HepG2 (cell line): ENCODE measurements around the gene PRKCB. TPM values are rescaled to one million over a fixed set of nuclear protein-coding genes. Genes with fewer than 3 reads are reported as not detected.

Experiments
- EHMT2 ChIP-seq: fragments of 200-600 bp; sonication (generic); IDR thresholded peaks from 2 replicates; pipeline ENCODE4 v1.7.0; 2017; ENCODE audit warnings: antibody characterized with exemption, low read depth, low read length, borderline replicate concordance
- ZBTB40 ChIP-seq, 2 experiments: fragments of 450-650 bp in 1 of 2; sonication (generic) in 1 of 2; formaldehyde crosslinking in 1 of 2; IDR thresholded peaks; 2 replicates each; pipeline versions ENCODE4 v1.6.1 to v1.8.0; 2016 to 2022; ENCODE audit warnings: antibody characterized with exemption in 1 of 2, mild to moderate bottlenecking in 1 of 2, missing genetic modification reagents in 1 of 2
- ZNF839 ChIP-seq: sonication (generic); formaldehyde crosslinking; IDR thresholded peaks from 2 replicates; pipeline ENCODE4 v1.4.0; 2020; ENCODE audit warnings: missing genetic modification reagents, mild to moderate bottlenecking, borderline replicate concordance
- polyA plus RNA-seq, 8 experiments: library from polyadenylated mRNA; depleted of rRNA in 3 of 8; stranded (reverse) in 7 of 8; unstranded in 1 of 8; fragments of >200 nt; fragmentation: Illumina TruSeq in 4 of 8; extraction: Trizol in 4 of 8; gene quantifications; 2 replicates each; pipeline versions ENCODE4 v1.2.1 to v1.2.3, GENCODE V29; 2011 to 2016; ENCODE audit warnings: low read depth in 4 of 8, missing spikeins in 1 of 8, mixed read lengths in 1 of 8; ENCODE audit not compliant: insufficient read depth in 1 of 8
- total RNA-seq, 5 experiments: library from RNA; depleted of rRNA; stranded (reverse); fragments of >200 nt; fragmentation: Illumina TruSeq; extraction: Trizol; gene quantifications; 2 replicates each; pipeline ENCODE4 v1.2.3, GENCODE V29; 2016; ENCODE audit warnings: low read depth in 1 of 5
- TF ChIP-seq, protein P1 (sequence below), 2 experiments: sonication (generic) in 1 of 2; formaldehyde crosslinking in 1 of 2; IDR thresholded peaks; 2 replicates each; pipeline versions ENCODE4 v1.6.1 to v1.9.0; 2014 to 2022; ENCODE audit warnings: antibody characterized with exemption in 1 of 2, borderline replicate concordance in 1 of 2, inconsistent platforms in 1 of 2, low read depth in 1 of 2, missing genetic modification reagents in 1 of 2
- TF ChIP-seq, protein P2 (sequence below): sonication (generic); formaldehyde crosslinking; IDR thresholded peaks from 2 replicates; pipeline ENCODE4 v1.5.0; 2020; ENCODE audit warnings: mild to moderate bottlenecking, missing genetic modification reagents, borderline replicate concordance

The PRKCB gene
- total and polyA plus RNA-seq, 2 of the 13 experiments (the other 11 are each of a cell fraction or from before 2014, with no cell fraction given), result 0.01 TPM; not detected in 1

- TF ChIP-seq, protein P1, sequence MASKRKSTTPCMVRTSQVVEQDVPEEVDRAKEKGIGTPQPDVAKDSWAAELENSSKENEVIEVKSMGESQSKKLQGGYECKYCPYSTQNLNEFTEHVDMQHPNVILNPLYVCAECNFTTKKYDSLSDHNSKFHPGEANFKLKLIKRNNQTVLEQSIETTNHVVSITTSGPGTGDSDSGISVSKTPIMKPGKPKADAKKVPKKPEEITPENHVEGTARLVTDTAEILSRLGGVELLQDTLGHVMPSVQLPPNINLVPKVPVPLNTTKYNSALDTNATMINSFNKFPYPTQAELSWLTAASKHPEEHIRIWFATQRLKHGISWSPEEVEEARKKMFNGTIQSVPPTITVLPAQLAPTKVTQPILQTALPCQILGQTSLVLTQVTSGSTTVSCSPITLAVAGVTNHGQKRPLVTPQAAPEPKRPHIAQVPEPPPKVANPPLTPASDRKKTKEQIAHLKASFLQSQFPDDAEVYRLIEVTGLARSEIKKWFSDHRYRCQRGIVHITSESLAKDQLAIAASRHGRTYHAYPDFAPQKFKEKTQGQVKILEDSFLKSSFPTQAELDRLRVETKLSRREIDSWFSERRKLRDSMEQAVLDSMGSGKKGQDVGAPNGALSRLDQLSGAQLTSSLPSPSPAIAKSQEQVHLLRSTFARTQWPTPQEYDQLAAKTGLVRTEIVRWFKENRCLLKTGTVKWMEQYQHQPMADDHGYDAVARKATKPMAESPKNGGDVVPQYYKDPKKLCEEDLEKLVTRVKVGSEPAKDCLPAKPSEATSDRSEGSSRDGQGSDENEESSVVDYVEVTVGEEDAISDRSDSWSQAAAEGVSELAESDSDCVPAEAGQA (IDR thresholded peaks at IDR 0.05; ENCODE audit: low read depth), result no peak
- TF ChIP-seq, protein P1 (CRISPR knock-in tag; IDR thresholded peaks at IDR 0.05; ENCODE audit: borderline replicate concordance), result no peak
- TF ChIP-seq EHMT2 (no peak), ZBTB40 (IDR thresholded peaks at IDR 0.05) (no peak), ZBTB40 (CRISPR knock-in tag; IDR thresholded peaks at IDR 0.05) (no peak), ZNF839 (no peak)
- TF ChIP-seq, protein P2, sequence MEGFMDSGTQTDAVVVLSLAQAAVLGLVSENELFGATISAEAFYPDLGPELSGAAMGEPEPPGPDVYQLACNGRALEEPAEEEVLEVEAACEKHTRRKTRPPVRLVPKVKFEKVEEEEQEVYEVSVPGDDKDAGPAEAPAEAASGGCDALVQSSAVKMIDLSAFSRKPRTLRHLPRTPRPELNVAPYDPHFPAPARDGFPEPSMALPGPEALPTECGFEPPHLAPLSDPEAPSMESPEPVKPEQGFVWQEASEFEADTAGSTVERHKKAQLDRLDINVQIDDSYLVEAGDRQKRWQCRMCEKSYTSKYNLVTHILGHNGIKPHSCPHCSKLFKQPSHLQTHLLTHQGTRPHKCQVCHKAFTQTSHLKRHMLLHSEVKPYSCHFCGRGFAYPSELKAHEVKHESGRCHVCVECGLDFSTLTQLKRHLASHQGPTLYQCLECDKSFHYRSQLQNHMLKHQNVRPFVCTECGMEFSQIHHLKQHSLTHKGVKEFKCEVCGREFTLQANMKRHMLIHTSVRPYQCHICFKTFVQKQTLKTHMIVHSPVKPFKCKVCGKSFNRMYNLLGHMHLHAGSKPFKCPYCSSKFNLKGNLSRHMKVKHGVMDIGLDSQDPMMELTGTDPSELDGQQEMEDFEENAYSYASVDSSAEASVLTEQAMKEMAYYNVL, result no peak
These were observed 58.2 kb downstream of the PRKCB start (continued) for GRCh38 chr16:23893986-23894385.
